Gastroesophageal sphincter (tissue), 3 donors: ENCODE results near the gene SRRM1.
"Not testable (repeated sequence)": the region's sequence is repeated elsewhere in the genome, so short reads cannot be mapped to it uniquely, and the experiment has no call there.

Source experiments
- POLR2AphosphoS5 ChIP-seq: sonication (generic); formaldehyde crosslinking; IDR thresholded peaks from one replicate; pipeline ENCODE4 v1.6.1; 2017; ENCODE audit warnings: antibody characterized with exemption
- TF ChIP-seq, protein P1 (sequence below), 4 experiments: fragments of 200-600 bp in 2 of 4; fragments of 450-650 bp in 2 of 4; sonication (generic) in 1 of 4; IDR thresholded peaks; one replicate each; pipeline ENCODE4 v1.5.1; 2017 to 2019; ENCODE audit warnings: antibody characterized with exemption in 4 of 4, mild to moderate bottlenecking in 2 of 4, moderate library complexity in 2 of 4

DNA sequence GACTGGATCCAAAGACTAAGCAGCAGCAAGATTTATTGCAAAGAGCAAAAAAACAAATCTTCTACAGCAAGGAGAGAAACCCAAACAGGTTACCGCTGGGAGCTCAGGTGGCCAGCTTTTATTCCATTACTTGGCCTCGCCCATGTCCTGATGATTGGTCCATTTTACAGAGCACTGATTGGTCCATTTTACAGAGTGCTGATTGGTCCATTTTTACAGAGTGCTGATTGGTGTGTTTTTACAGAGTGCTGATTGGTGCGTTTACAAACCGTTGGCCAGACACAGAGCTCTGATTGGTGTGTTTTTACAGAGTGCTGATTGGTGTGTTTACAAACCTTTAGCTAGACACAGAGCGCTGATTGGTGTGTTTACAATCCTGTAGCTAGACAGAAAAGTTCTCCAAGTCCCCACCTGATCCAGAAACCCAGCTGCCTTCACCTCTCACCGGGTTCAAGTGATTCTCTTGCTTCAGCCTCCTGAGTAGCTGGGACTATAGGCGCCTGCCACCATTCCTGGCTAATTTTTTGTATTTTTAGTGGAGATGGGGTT lies 54.4 kb downstream of the SRRM1 start:
- not testable (repeated sequence) for TF ChIP-seq POLR2AphosphoS5
- TF ChIP-seq, protein P1, sequence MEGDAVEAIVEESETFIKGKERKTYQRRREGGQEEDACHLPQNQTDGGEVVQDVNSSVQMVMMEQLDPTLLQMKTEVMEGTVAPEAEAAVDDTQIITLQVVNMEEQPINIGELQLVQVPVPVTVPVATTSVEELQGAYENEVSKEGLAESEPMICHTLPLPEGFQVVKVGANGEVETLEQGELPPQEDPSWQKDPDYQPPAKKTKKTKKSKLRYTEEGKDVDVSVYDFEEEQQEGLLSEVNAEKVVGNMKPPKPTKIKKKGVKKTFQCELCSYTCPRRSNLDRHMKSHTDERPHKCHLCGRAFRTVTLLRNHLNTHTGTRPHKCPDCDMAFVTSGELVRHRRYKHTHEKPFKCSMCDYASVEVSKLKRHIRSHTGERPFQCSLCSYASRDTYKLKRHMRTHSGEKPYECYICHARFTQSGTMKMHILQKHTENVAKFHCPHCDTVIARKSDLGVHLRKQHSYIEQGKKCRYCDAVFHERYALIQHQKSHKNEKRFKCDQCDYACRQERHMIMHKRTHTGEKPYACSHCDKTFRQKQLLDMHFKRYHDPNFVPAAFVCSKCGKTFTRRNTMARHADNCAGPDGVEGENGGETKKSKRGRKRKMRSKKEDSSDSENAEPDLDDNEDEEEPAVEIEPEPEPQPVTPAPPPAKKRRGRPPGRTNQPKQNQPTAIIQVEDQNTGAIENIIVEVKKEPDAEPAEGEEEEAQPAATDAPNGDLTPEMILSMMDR (IDR thresholded peaks at IDR 0.05) = not testable (repeated sequence)
